ENCODE measurements around the gene NIF3L1. TPM values are rescaled to one million over a fixed set of nuclear protein-coding genes. Genes with fewer than 3 reads are reported as not detected.

NIF3L1 gene
- total and polyA plus RNA-seq, 2 of the 13 experiments (the other 11 are each of a cell fraction or from before 2014, with no cell fraction given): 67.9 to 75.2 TPM

- TF ChIP-seq PRDM10 (CRISPR knock-in tag; IDR thresholded peaks at IDR 0.05; ENCODE audit: low read depth) (peak; percentile 92), MTF1 (CRISPR knock-in tag; IDR thresholded peaks at IDR 0.05) (0 out of 2 replicates have a peak, but pooled peaks have one; percentile 30), ZNF761 (CRISPR knock-in tag; conservative IDR thresholded peaks at IDR 0.05) (peak; percentile 89), NCOA5 (CRISPR knock-in tag; IDR thresholded peaks at IDR 0.05) (no peak), ZNF207 (IDR thresholded peaks at IDR 0.05; ENCODE audit: borderline replicate concordance) (no peak), ZNF737 (CRISPR knock-in tag; IDR thresholded peaks at IDR 0.05; ENCODE audit: borderline replicate concordance) (no peak), NFYB (CRISPR knock-in tag; IDR thresholded peaks at IDR 0.05) (peak; percentile 62), ZBTB21 (CRISPR knock-in tag; IDR thresholded peaks at IDR 0.05) (peak; percentile 54), MEIS1 (CRISPR knock-in tag; IDR thresholded peaks at IDR 0.05; ENCODE audit: borderline replicate concordance) (peak; percentile 17; the same call in 1 of the 2 replicates), ZNF556 (CRISPR knock-in tag; IDR thresholded peaks at IDR 0.05; ENCODE audit: borderline replicate concordance) (no peak), NFKBIZ (CRISPR knock-in tag; IDR thresholded peaks at IDR 0.05) (peak; percentile 60; the same call in 1 of the 2 replicates), PBX3 (CRISPR knock-in tag; IDR thresholded peaks at IDR 0.05; ENCODE audit: borderline replicate concordance) (no peak), KDM1A (CRISPR knock-in tag; IDR thresholded peaks at IDR 0.05) (no peak; the same call in 1 of the 2 replicates), ZNF276 (CRISPR knock-in tag; IDR thresholded peaks at IDR 0.05; ENCODE audit: low read depth) (no peak), HMGA1 (CRISPR knock-in tag; conservative IDR thresholded peaks at IDR 0.05) (no peak), ZNF232 (CRISPR knock-in tag; IDR thresholded peaks at IDR 0.05; ENCODE audit: borderline replicate concordance) (peak; percentile 57; the same call in 1 of the 2 replicates), ZFP1 (CRISPR knock-in tag; IDR thresholded peaks at IDR 0.05) (peak; percentile 12; the same call in 1 of the 2 replicates), ZBTB1 (CRISPR knock-in tag; IDR thresholded peaks at IDR 0.05; ENCODE audit: borderline replicate concordance) (no peak; the same call in 1 of the 2 replicates), ZNF138 (CRISPR knock-in tag; IDR thresholded peaks at IDR 0.05; ENCODE audit: low read depth) (no peak), JDP2 (CRISPR knock-in tag; IDR thresholded peaks at IDR 0.05; ENCODE audit: borderline replicate concordance) (no peak), ZBTB34 (CRISPR knock-in tag; IDR thresholded peaks at IDR 0.05) (0 out of 2 replicates have a peak, but pooled peaks have one; percentile 68)
Measured at GRCh38 chr2:200888704-200889625, at the start of gene NIF3L1, which contains the start of gene PPIL3 (continued).
